Stimulated activated CD4-positive, alpha-beta T cell treated with anti-CD3 and anti-CD28 coated beads, Interleukin-2, amount 100 ng/mL, for 48 hours (primary cell): Measurements from ENCODE around the gene REM1.
"Not testable (repeated sequence)": the region's sequence is repeated elsewhere in the genome, so short reads cannot be mapped to it uniquely, and the experiment has no call there.

Experiments
- DNase-seq, 2 donors: peaks; one replicate each; pipeline ENCODE4 v3.0.0-alpha.2; 2020

The REM1 gene

DNA sequence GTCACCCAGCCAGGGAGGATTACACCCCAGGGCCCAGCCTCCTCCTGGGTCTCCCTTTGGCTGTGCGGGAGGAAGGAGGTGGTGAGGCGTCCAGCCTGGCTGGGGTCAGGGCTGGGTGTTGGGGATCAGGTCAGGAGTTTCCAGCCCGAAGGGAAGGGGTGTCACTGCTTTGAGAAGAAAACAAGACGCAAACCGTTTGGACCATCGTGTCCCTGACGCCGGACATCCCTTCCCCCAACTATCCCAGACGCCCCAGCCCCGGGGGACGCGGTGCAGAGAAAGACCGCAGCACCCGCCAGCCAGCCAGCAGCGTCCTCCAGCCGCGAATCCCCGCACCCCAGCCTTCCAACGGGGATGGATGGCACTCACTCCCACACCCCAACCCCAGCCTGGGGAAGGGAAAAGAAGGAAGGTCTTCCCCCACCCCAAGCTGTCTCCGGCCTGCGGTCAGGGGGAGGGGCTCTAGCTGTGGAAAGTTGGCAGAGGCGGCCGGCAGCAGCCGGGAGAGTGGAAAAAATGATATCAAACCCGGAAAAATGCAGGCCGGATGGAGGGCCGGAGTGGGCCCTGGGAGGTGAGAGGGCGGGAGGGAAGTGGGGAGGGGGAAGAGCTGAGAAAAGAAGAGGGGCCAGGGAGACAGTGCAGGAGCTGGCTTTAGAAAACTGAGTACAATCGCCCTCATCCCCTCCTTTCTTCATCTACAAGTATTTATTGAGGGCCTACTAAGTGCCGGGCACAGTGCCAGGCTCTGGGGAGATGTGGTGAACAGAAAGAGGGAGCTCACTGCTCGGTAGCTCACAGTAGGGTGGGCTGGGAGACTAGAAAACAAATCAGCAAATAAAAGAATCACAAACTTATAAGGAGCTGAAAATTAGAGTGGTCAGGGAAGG lies 10.6 kb downstream of the REM1 start:
- DNase-seq, result no peak

DNA sequence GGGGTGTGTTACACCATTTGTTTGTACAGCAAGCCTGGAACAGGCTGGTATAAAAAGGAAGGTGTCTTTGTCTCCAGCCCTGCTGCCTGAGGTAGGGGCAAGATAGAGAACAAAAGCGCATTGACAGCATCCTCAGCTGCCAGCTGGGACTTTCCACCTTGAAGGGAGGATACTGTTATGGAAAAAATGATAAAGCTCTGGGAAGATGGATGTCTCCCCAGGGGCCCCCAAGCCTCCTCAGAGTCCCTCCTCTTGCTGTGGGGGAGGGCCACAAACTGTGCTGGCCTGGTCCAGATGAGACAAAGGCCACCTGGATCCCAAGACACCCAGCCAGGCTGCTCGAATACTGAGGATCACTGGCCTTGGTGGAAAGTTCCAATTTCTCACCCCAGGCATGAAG lies 13.0 kb downstream of the REM1 start:
- DNase-seq, result no peak

DNA sequence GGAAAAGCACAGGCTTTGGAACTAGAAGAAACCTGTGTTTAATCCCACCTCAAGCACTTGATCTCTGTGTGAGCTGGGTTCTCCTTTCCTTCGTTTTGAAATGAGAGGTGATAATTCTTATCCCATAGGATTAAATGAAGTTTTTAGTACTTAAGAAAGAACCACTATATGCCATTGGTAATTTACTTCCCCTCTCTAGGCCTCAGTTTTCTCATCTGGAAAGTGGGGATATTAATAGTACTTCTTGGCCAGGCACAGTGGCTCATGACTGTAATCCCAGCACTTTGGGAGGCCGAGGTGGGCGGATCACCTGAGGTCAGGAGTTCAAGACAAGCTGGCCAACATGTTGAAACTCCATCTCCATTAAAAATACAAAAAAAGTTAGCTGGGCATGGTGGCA lies 14.1 kb downstream of the REM1 start:
- DNase-seq, result no peak

DNA sequence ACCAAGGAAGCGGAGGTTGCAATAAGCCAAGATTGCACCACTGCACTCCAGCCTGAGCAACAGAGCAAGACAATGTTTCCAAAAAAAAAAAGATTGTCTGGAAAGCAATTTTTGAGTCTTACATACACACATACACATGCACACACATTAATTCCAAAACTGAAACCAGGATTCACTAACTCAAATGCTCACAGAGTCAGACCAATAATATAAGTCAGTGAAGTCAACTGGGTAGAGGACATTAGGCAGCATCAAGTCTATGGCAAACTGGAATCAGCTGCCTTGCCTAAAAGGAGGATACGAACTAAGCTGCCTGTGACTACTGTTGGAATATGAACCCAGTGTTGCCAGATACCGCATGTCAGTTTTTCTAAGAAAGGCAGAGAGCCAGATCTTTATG lies 15.7 kb downstream of the REM1 start:
- DNase-seq, result no peak

GRCh38 chr20:31494131-31494530 lies 19.0 kb downstream of the REM1 start:
- no peak for DNase-seq

DNA sequence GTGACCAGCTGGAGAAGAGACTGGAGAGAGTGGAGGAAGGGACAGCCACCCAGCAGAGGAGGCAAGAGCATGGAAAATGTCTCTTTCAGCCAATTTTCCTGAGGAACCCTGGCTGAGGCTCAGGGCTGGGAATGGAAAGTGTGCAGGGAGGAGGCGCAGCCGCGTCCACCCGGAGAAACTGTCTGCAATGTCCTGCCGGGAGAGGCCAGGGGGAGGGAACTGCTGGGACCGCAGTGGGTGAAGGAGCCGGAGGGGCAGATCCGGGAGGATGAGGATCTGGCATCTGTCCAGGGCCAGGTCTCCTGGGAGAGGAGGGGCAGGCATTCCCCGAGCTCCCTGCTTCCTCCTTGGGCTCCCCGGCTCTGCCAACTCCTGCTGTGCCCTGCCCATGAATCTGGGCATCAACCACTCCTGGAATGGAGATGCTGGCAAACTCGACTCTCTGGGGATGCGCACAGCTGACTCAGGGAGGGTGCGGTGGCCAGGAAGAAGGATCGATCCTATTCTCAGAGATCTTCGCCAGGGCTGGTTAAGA lies 21.7 kb downstream of the REM1 start:
- no peak for DNase-seq

DNA sequence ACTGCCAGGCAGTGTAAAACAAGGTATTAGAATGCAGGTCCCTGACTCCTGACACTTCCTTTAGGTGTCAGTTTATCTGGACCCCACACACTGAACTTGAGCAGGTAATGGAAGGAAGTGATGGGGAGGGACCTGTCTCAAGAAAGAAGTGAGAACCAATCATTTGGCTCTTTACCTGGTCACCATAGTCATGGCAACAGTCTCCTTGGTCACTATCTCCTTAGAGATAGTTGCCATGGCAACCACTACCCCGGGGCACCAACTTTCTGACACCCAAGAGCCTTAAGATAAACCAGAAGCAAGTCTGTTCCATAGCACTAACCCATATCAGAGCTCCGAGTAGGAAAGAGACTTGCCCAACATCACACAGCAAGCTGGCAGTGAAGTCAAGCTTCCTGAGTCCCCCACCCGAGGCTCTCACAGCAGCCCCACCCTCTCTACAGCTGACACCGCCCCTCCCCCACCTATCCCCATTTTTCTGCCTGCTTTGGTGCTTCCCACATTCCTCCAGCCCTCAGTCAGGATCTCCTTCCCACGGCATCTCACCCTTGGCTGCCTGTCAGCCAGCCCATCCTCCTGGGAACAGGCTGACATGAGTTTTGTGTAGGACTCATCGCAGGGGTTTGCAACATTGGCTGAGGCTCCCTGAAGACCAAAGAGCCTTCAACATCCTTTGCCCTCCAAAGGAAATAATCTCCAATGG lies 22.9 kb downstream of the REM1 start:
- DNase-seq, result no peak

- no peak for DNase-seq
Observed at GRCh38 chr20:31500527-31500926, 25.4 kb downstream of the REM1 start.

DNA sequence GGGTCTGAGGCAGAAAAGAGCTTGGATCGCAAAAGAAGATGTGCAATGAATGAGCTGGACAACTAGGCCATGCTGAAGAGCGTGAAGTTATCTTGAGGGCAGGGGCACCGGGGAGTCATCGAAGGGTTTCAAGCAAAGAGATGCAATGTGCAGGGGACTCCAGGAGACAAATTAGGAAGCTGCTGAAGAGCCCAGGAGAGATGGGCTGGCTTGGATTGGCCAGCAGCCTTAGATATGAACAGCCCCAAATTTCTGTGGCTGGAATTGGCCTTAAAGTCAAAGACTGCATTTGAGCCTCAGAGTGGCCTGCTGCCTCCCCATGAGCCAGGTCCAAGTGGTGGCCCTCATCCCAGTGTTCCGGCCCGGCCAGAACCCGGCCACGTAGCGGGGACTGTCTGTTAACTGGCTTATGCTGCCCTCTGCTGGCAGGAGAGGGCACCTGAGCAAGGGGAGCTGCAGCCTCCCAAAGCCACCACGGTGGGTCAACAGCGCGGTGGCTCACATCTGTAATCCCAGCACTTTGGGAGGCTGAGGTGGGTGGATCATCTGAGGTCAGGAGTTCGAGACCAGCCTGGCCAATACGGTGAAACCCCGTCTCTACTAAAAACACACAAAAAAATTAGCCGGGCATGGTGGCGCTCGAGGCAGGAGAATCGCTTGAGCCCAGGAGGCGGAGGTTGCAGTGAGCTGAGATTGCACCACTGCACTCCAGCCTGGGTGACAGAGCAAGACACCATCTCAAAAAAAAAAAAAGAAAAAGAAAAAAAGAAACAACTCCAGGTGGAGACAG lies 28.0 kb downstream of the REM1 start:
- DNase-seq, result peak; percentile 80 to 81

DNA sequence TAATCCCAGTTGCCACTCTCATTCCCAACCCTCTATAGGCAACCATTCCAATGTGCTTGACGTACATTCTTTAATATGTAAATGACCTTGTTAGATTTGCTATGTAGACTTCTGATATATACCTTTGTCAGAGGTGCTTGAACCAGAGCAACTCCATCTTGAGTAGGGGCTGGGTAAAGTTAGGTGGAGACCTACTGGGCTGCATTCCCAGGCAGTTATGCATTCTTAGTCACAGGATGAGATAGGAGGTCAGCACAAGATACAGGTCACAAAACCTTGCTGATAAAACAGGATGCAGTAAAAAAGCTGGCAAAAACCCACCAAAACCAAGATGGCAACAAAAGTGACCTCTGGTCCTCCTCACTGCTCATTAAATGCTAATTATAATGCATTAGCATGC lies 30.8 kb downstream of the REM1 start:
- no peak for DNase-seq

DNA sequence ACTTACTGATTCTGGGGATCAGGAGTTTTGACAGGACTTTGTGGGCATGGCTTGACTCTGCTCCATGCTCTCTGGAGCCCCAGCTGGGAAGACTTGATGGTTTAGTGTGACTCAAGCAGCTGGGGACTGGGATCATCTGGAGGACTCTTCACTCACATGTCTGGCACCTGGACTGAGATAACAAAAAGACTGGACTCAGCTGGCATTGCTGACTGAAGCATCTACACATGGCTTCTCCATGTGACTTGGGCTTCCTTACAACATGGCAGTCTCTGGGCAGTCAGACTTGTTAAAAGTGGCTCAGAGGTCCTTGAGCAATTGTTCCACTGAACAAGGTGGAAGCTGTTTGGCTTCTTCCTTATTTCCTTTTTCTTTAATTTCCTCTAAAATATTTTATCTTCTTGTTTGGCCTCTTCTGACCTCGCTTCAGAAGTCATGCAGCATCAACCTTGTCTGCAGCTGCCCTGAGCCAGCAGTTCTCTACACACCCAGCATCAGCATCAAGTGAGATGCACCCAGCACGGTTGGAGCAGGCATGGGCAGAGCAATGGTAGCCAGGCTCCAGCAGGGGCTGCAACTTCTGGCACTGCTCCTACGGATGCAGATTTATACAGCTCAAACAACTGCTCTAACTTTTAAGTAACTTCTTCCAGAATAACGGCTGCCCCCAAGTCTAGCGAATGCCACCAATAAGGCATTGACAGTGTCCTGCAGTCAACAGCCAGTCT lies 33.6 kb downstream of the REM1 start:
- DNase-seq, result no peak

DNA sequence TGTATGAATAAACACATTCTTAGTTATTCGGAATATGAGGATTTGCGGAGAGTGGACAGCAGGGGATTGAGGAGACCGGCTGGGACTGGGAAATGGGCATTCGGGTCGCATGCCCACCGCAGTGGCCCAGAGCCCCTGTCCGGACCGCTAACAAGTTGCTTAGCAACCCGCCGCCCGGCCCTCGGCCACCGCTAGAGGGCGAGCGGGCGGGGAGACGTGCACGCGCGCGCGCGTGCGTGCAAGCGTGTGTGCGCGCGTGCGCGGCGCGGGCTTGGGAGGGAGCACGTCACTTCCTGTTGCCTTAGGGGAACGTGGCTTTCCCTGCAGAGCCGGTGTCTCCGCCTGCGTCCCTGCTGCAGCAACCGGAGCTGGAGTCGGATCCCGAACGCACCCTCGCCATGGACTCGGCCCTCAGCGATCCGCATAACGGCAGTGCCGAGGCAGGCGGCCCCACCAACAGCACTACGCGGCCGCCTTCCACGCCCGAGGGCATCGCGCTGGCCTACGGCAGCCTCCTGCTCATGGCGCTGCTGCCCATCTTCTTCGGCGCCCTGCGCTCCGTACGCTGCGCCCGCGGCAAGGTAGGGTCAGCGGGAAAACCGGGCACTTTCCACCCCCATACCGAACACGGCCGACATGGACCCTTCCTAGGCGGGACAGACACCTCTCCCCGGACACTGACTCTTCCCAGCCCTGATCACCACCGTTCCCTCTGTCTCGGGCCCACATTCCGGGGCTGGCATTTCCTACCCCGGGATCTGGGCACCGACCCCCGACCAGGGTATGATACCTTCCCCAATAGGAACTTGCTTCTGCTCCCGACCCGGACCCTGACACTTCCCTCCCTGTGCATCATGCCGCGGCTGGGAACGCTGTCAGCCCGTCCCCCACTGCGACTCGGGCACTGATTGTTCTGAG lies 39.3 kb downstream of the REM1 start, which contains the start of gene HM13:
Gene HM13 (plus strand): TSS at position 289 of the 918 bp plus-strand sequence. CDS start 110 bp downstream, at position 399.
- DNase-seq, result peak; percentile 82 to 88

- DNase-seq, result no peak
Observed at GRCh38 chr20:31515072-31515774, 40.1 kb downstream of the REM1 start.

DNA sequence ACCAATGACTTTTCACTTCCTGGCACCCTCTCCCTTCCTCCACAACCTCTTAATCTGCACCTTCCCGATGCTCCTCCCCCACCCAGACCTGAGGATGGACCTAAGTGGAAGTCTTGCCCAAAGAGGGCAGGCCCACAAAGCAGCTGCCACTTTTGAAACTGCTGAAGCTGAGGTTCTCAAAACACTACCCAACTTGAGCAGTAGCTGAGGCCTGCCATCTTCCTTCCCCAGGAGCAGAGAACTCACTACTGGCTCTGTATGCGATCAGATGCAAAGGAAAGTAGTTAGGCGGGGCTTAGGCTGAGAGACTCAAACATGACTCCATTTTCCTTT lies 40.7 kb downstream of the REM1 start:
- DNase-seq, result no peak

GRCh38 chr20:31516166-31516565 lies 41.1 kb downstream of the REM1 start:
- no peak for DNase-seq

DNA sequence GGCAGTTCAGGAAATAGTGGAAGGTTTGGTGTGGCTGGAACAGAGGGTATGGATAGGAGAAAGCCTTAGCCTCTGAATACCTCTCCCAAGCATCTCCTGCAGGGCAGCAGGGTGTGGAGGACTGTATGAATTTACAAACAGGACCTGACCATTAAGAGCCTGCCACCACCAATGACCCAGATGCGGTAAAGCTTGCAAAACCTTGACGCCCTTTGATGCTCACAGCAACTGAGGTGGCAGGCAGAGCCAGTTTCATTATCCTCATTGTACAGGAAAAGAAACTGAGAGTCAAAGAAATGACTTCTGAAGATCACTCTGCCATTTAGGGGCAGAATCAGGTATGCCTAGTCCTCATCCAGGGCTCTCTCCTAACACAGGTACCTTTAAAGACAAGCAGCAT lies 41.6 kb downstream of the REM1 start:
- DNase-seq, result no peak

GRCh38 chr20:31517373-31517772 lies 42.3 kb downstream of the REM1 start:
- no peak for DNase-seq

DNA sequence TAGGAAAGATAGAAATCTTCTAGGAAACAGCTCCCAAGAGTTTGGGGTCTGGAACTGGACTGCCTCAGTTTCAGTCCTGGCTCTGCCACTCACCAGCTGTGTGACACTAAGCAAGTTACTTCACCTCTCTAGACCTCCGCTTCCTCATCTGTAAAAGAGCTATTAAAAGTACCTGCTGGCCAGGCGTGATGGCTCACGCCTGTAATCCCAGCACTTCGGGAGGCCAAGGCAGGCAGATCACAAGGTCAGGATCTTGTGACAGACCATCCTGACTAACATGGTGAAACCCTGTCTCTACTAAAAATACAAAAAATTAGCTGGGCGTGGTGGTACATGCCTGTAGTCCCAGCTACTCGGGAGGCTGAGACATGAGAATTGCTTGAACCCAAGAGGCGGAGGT lies 46.2 kb downstream of the REM1 start:
- not testable (repeated sequence) for DNase-seq

- no peak for DNase-seq
Observed at GRCh38 chr20:31522731-31523130, 47.6 kb downstream of the REM1 start.

GRCh38 chr20:31523361-31524283 lies 48.5 kb downstream of the REM1 start:
- no peak for DNase-seq
